Ammon's horn (tissue), 1 donor: ENCODE data around the gene TREM2.
"Not testable (repeated sequence)": the region's sequence is repeated elsewhere in the genome, so short reads cannot be mapped to it uniquely, and the experiment has no call there.

Source experiments
- DNase-seq: peaks from one replicate; pipeline ENCODE4 v3.0.0-alpha.2; 2016; ENCODE audit warnings: low spot score

TREM2 gene

DNA sequence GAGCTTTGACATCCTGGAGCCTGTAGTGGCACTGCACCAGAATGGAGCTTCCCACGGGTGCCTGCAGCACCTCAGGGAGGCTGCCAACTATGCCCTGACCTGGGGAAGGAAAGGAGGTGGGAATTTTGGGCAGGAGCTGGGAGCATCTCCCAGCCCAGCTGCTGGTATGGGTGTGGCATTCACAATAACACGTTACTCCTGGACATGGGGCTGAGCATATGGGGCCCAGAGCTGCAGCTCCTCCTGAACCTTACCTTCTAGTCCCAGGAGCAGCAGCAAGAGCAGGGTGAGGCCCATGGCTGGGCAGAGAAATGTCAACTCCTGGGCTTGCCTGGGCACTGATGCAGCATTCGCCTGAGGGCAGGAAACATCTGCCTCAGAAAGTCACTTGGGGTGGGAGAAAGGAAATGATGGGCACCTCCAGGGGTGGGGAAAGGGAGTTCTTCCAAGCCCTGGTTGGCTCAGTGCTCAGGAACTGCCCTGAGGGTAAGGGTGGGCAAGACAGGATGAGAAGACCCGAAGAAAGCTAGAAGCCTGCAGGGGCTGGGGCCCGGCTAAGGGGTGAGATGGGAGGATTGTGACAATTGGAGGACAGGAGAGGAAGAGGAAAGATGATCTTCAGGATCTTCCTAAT, 8.8 kb downstream of the TREM2 start, which contains the start of gene TREML1:
TREML1 (minus strand) TSS at position 356 of the 634 bp plus-strand sequence; CDS start at position 297, 59 bp downstream.
- no peak for DNase-seq

DNA sequence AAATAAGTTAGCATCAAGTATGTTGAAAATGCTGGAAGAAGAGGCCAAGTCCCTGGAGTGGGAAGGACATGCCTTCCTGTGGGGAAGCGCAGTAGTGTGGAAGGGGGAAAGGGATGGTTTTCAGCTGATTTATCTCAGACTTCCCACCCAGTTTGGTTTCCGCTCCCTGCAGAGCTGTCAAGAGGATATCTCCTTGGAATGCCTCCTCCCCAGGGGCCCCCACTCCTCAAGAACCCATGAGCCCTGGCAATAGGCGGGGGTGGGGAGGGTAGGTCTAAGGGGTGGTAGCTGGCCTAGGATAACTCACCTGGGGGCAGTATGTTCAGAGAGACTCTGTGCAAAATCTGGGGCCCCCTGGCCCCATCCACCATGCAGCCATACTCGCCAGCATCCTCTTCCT, 9.5 kb downstream of the TREM2 start:
- DNase-seq = no peak

DNA sequence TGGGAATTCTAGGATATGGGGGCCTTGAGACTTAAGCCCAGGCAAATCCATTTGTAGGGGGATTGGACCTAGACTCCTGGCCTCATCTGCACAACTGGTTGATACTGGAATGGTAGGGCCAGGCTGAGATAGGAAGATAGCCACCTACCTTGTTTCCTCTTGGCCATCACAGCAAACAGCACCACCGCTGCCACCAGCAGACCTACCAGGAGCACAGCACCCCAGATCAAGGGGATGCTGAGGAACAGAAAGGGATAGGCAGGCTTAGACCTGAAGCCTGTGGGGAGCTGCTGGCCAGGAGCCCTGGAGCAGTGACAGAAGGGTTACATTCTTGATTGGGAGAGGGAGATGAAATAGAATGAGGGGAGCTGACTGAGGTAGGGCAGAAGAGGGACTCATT, 12.2 kb downstream of the TREM2 start:
- DNase-seq = no peak

DNA sequence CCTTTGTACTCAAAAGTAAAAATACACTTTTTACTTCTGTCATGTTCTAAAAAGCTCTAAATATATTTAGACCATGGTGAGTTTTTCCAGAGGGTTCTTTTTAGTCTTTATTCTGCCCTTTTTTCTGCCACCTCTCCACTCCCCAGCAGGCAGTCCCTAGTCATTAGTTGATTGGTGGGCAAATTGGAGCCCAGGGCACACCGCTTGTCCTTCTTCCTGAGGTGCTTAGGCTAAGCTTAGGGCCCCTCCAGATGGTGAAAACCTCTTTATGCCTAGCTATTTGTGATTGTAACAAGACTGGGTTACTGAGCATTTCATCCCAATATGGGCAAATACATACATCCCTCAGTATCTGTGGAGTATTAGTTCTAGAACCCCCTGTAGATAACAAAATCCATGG, 15.0 kb downstream of the TREM2 start:
- no peak for DNase-seq

DNA sequence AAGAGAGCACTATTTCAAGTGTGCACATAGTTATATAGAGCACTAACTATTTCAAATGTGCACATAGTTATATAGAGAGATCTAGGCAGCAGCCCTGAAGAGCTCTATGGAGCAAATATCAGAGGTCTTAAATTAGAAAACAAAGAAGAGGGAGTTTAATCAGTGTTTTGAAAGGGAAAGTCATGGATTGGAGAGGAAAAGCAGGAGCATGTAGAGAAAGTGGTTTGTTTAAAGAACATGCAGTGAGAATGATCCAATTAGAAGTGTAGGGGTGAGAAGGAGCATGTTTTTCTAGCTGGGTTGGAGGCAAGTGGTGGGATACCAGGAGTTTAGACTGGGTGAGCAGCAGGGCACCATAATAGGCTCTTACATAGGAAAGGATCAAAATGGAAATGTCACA, 26.0 kb downstream of the TREM2 start:
- DNase-seq = no peak

DNA sequence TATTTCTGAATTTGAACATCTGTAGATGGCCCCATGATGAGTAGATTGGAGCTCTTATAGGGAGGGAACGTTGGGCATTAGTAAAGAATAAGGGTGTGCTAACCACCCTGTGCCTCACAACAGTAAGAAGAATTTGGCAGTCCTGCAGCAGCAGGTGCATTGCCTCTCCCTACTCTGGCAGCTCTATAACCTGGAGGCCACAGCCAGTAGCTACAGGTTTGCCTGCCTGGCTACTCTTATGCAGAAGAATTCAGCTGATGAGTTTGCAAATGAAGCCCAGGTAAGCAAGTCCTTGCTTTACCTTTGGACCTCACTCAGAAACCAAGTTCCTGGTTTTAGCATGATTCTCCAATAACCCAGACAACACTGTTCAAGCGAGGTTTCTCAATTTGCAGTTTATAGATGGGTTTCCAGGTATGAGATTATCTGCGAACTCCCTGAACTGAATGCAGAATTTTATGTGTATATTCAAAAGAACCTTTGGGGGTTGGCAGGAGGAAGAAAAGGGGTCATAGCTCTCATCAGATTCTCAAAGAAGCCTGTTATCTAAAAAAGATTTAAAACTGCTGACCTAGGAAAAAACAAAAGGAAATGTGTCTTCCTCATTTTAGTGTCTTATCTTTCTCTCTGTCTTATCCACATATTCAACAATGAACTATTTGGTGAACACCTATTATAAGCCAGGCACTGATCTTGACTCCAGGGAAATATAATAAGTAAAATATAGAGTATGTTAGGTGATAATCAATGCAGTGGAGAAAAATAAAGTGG, 27.7 kb downstream of the TREM2 start:
- DNase-seq = no peak

DNA sequence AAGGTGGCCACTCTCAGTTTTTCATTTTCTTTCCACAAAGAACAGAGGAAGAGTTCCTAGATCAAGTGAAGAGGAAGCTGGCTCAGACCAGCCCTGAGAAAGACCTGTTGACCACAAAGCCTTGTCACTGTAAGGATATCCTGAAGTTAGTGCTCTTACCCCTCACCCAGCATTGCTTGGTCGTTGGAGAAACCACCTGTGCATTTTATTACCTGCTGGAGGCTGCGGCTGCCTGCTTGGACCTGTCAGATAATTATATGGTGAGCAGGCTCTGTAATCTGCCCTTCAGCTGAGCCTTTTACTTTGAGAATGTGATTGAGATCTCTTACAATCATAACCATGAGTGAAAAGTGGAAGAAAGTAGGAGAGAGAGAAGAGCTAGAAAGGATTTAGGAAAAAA, 30.7 kb downstream of the TREM2 start:
- no peak for DNase-seq

DNA sequence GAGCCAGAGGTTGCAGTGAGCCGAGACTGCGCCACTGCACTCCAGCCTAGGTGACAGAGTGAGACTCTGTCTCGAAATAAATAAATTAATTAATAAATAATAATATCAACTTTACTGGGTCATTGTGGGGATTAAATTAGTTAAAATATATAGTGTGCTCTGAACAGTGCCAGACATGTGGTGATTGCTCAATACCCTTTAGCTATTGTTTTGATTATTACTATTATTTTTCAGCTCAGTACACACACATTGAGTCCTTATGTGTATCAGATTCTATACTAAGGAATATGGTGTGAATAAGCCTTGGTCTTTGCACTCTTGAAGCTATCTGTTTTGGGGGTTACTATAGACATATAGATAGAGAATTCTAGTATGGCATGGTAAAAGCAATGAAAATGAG, 37.6 kb downstream of the TREM2 start:
- DNase-seq = no peak

DNA sequence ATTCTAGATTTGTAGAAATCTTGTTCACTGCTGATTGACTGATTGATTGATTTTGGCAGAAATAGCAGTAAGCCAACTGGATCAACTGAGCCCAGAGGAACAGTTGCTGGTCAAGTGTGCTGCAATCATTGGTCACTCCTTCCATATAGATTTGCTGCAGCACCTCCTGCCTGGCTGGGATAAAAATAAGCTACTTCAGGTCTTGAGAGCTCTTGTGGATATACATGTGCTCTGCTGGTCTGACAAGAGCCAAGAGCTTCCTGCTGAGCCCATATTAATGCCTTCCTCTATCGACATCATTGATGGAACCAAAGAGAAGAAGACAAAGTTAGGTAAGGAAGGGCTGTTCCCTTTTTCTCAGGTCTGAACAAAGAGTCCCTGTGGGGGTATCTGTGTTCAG, 40.0 kb downstream of the TREM2 start:
- no peak for DNase-seq

DNA sequence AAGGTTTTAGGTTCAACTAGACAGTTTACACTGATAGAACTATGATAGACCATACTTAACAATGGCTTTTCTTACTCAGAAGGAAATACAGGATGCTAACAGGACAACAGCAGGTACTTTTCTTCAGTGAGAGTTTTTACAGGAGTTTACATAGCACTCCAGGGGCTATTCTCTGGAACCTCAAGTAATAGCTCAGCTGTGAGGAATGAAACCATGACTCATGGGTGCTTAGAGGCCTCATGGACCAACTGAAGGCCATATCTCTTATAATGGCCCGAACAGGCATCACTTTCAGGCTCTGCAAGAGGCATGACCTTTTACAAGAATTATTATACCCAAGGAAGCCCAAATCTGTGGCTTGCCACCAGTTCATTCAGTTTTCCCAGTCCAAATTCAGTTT, 40.5 kb downstream of the TREM2 start:
- no peak for DNase-seq

DNA sequence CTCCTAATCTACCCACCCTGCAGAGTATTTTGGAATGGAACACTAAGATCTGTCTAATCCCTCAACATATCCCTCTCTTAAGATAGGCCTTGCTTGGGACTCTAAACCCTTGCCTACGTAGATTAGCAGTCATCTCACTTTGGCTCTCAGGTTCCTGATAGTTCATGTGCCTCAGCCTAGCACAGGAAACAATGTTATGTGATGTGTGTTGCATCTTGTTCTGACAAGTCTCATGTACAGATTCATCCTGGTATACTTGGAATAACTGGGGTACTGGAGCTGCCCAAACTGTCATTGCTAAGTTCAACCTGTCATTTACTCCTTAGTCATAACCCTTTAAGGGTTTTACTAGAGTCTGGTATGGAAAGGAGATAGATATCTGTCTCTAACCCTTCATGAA, 42.9 kb downstream of the TREM2 start:
- DNase-seq = no peak

DNA sequence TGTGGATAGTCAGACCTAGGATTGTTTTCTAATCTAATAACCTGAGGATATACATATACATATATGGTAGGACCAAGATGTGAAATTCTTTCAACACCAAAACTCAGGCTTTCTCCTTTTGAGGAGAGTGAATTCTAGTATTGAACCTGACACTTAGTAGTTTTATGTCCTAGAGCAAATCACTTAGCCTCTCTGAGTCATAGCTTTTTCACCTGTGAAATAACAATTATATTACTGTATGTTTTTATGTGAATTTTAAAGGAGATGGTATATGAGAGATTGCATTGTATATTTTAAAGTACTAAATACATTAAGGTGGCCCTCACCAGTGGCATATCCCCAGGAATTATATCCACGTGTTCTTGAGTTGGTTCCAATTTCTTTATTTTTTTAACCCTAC, 43.4 kb downstream of the TREM2 start:
- no peak for DNase-seq

DNA sequence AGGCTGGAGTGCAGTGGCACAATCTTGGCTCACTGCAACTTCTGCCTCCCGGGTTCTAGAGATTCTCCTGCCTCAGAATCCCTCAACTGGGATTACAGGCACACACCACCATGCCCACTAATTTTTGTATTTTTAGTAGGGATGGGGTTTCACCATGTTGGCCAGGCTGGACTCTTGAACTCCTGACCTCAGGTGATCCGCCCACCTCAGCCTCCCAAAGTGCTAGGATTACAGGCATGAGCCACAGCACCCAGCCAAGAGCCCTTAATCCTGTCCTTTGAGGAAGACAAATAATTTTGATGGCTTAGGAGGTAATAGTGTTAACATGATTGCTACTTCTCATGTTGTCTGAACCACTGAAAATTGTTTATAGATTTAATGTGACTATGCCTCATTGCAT, 47.9 kb downstream of the TREM2 start:
- not testable (repeated sequence) for DNase-seq

DNA sequence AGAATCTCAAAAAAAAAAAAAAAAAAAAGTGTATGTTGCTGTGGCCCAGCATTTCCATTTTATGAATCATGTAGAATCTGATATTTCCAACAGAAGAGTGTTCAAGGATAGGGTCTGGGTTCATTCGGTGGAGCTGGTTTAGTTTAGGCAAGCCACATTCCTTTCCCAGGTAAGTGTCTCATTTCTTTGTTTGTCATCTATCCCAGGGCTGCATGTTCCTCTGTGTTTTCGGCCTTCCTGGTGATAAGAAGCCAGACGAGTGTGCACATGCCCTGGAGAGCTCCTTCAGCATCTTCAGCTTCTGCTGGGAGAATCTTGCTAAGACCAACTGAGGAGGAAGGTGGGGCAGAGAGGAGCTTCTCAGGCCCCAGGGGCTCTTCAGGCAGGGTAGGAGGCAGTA, 51.9 kb downstream of the TREM2 start:
- no peak for DNase-seq
